Measurements from ENCODE around the gene ZNF215. TPM values are rescaled to one million over a fixed set of nuclear protein-coding genes. Genes with fewer than 3 reads are reported as not detected.

The ZNF215 gene
- total RNA-seq, 1 donor from 2014 or later, result 7.0 TPM

DNA sequence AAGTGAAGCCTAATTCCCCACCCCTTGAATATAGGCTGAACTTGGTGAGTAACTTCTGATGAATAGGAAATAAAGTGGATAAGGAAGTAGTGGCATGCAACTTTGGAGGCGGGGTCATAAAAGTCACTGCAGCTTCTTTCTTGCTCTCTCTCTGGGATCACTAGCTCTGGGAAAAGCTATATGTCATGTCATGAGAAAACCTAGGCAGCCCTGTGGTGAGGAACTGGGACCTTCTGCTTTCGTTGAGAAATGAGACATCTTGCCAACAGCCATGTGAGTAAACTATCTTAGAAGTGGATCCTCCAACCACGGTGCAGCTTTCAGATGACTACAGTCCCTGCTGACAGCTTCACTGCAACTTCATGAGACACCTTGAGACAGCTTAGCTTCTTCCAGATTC lies 78.3 kb downstream of the ZNF215 start:
- no peak for DNase-seq
- Mint-ChIP-seq H3K9me3 (ENCODE audit: unreplicated experiment) (no peaks in the 10 kb centered on the region), H3K4me3 (ENCODE audit: unreplicated experiment) (no peak overlapping the region), H3K27ac (ENCODE audit: unreplicated experiment) (no peak overlapping the region), H3K4me1 (ENCODE audit: low read depth, unreplicated experiment) (no peaks in the 10 kb centered on the region), H3K36me3 (ENCODE audit: unreplicated experiment) (no peaks in the 10 kb centered on the region), H3K27me3 (ENCODE audit: unreplicated experiment) (no peaks in the 10 kb centered on the region)
- TF ChIP-seq, protein P1, sequence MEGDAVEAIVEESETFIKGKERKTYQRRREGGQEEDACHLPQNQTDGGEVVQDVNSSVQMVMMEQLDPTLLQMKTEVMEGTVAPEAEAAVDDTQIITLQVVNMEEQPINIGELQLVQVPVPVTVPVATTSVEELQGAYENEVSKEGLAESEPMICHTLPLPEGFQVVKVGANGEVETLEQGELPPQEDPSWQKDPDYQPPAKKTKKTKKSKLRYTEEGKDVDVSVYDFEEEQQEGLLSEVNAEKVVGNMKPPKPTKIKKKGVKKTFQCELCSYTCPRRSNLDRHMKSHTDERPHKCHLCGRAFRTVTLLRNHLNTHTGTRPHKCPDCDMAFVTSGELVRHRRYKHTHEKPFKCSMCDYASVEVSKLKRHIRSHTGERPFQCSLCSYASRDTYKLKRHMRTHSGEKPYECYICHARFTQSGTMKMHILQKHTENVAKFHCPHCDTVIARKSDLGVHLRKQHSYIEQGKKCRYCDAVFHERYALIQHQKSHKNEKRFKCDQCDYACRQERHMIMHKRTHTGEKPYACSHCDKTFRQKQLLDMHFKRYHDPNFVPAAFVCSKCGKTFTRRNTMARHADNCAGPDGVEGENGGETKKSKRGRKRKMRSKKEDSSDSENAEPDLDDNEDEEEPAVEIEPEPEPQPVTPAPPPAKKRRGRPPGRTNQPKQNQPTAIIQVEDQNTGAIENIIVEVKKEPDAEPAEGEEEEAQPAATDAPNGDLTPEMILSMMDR (IDR thresholded peaks at IDR 0.05; ENCODE audit: partially characterized antibody, unreplicated experiment), result no peak

Other genes with a start within 250 kb of the ZNF215 start
- gene MRPL17, start 243.1 kb upstream of the ZNF215 start, total RNA-seq (ENCODE audit: unreplicated experiment), result 23.3 TPM
- gene OR2AG2, start 154.4 kb upstream of the ZNF215 start, total RNA-seq (ENCODE audit: unreplicated experiment), result 0.78 TPM
- gene OR2AG1, start 143.4 kb upstream of the ZNF215 start, total RNA-seq (ENCODE audit: unreplicated experiment), result not detected
- gene OR6A2, start 126.7 kb upstream of the ZNF215 start, total RNA-seq (ENCODE audit: unreplicated experiment), result 0.56 TPM
- gene OR10A5, start 80.7 kb upstream of the ZNF215 start, total RNA-seq (ENCODE audit: unreplicated experiment), result not detected
- not detected for gene OR10A2, start 63.4 kb upstream of the ZNF215 start, total RNA-seq (ENCODE audit: unreplicated experiment)
- not detected for gene OR10A4, start 49.8 kb upstream of the ZNF215 start, total RNA-seq (ENCODE audit: unreplicated experiment)
- gene OR2D2, start 33.9 kb upstream of the ZNF215 start, total RNA-seq (ENCODE audit: unreplicated experiment), result 0.64 TPM
- gene OR2D3, start 5.4 kb upstream of the ZNF215 start, total RNA-seq (ENCODE audit: unreplicated experiment), result not detected
- gene ZNF214, start 93.9 kb downstream of the ZNF215 start, total RNA-seq (ENCODE audit: unreplicated experiment), result 1.8 TPM
- not detected for gene NLRP14, start 94.1 kb downstream of the ZNF215 start, total RNA-seq (ENCODE audit: unreplicated experiment)
- gene RBMXL2, start 162.6 kb downstream of the ZNF215 start, total RNA-seq (ENCODE audit: unreplicated experiment), result not detected

Data from glutamatergic neuron (in vitro differentiated cells).